Fibroblast of skin of left quadriceps (primary cell): ENCODE measurements around the gene ASXL1.

Source experiments
- DNase-seq, 2 experiments: peaks; one replicate each; pipeline ENCODE4 v3.0.0-alpha.2; 2013; ENCODE audit warnings: low read depth in 2 of 2

ASXL1 gene

GRCh38 chr20:32453467-32454163 is 95.5 kb downstream of the ASXL1 start:
- DNase-seq, result no peak

GRCh38 chr20:32454164-32455145 is 96.3 kb downstream of the ASXL1 start:
- DNase-seq, result no peak

- DNase-seq, result no peak
These were observed 97.2 kb downstream of the ASXL1 start for GRCh38 chr20:32455171-32455900.

- DNase-seq, result no peak
These were observed 98.0 kb downstream of the ASXL1 start for GRCh38 chr20:32455901-32456701.

GRCh38 chr20:32456869-32457478 is 98.8 kb downstream of the ASXL1 start:
- no peak for DNase-seq

- no peak for DNase-seq
These were observed 99.4 kb downstream of the ASXL1 start for GRCh38 chr20:32457479-32457986.

- no peak for DNase-seq
These were observed 100.1 kb downstream of the ASXL1 start for GRCh38 chr20:32458061-32458836.

GRCh38 chr20:32458837-32459220 is 100.7 kb downstream of the ASXL1 start:
- DNase-seq, result no peak

- DNase-seq, result no peak
These were observed 102.1 kb downstream of the ASXL1 start for GRCh38 chr20:32460231-32460630.

- no peak for DNase-seq
These were observed 102.7 kb downstream of the ASXL1 start for GRCh38 chr20:32460683-32461320.

GRCh38 chr20:32461836-32462600 is 103.9 kb downstream of the ASXL1 start:
- no peak for DNase-seq

GRCh38 chr20:32462900-32463641 is 104.9 kb downstream of the ASXL1 start:
- no peak for DNase-seq

- DNase-seq, result no peak
These were observed 105.7 kb downstream of the ASXL1 start for GRCh38 chr20:32463642-32464400.

- DNase-seq, result no peak
These were observed 106.4 kb downstream of the ASXL1 start for GRCh38 chr20:32464401-32465091.

GRCh38 chr20:32465092-32465900 is 107.2 kb downstream of the ASXL1 start:
- DNase-seq, result no peak
